Kidney (tissue), 14 donors: ENCODE measurements around the gene LHPP. TPM values are rescaled to one million over a fixed set of nuclear protein-coding genes. Genes with fewer than 3 reads are reported as not detected.

Source experiments
- DNase-seq, 5 donors: peaks; one replicate each; pipeline ENCODE4 v3.0.0-alpha.2; 2013 to 2020
- FAIRE-seq: peaks from 2 replicates; lab custom pipeline; 2012; peaks lifted over from hg19 to GRCh38; lab: Jason Lieb, UNC
- H3K27ac ChIP-seq, 2 donors: one replicate each; pipeline ENCODE4 v1.7.0; 2013; ENCODE audit warnings: low read depth in 2 of 2, low read length in 2 of 2, inconsistent platforms in 1 of 2
- H3K27me3 ChIP-seq: one replicate; pipeline ENCODE4 v1.7.1; 2013; ENCODE audit warnings: low read length, inconsistent platforms; ENCODE audit not compliant: control insufficient read depth, insufficient read depth
- H3K36me3 ChIP-seq, 3 donors: one replicate each; pipeline versions ENCODE4 v1.7.0 to v1.7.1; 2013; ENCODE audit warnings: low read length in 3 of 3, control low read depth in 1 of 3, inconsistent platforms in 1 of 3; ENCODE audit not compliant: insufficient read depth in 3 of 3, control insufficient read depth in 2 of 3
- H3K4me1 ChIP-seq, 3 donors: one replicate each; pipeline versions ENCODE4 v1.7.0 to v1.7.1; 2013; ENCODE audit warnings: low read length in 3 of 3, inconsistent platforms in 1 of 3, low read depth in 1 of 3; ENCODE audit not compliant: control insufficient read depth in 2 of 3, insufficient read depth in 2 of 3
- H3K4me3 ChIP-seq, 3 donors: one replicate each; pipeline versions ENCODE4 v1.7.0 to v1.8.1; 2013; ENCODE audit warnings: low read length in 3 of 3, control low read depth in 1 of 3, inconsistent platforms in 1 of 3
- H3K9ac ChIP-seq, 3 donors: one replicate each; pipeline versions ENCODE4 v1.7.0 to v1.7.1; 2013; ENCODE audit warnings: low read length in 3 of 3, control low read depth in 1 of 3, inconsistent platforms in 1 of 3
- H3K9me3 ChIP-seq, 3 donors: one replicate each; pipeline versions ENCODE4 v1.7.0 to v1.7.1; 2013; ENCODE audit warnings: low read length in 3 of 3, control low read depth in 1 of 3, inconsistent platforms in 1 of 3; ENCODE audit not compliant: control insufficient read depth in 2 of 3, insufficient read depth in 1 of 3
- intact Hi-C: fragments of 100-400 bp; cut with DNase I; formaldehyde crosslinking; loops from one replicate; pipeline ENCODE4 v1.11.1; 2022
- polyA plus RNA-seq: library from polyadenylated mRNA; stranded (reverse); fragments of 350-450 nt; fragmentation: Illumina TruSeq; extraction: RNeasy Lipid Tissue Mini Kit (QIAGEN cat#74804); gene quantifications from one replicate; pipeline ENCODE4 v1.2.3, GENCODE V29; 2014; ENCODE audit warnings: low read depth, low replicate concordance; ENCODE audit not compliant: insufficient read depth
- total RNA-seq: library from RNA; stranded (reverse); fragmentation: NEBNext Ultra II Directional; extraction: Animal tissue kit (Norgen Biotek cat#: 25700); gene quantifications from one replicate; pipeline ENCODE4 v1.2.1, GENCODE V29; 2021
- TF ChIP-seq, protein P1 (sequence below): IDR thresholded peaks from 3 replicates; pipeline ENCODE4 v1.5.1; 2012; ENCODE audit warnings: mild to moderate bottlenecking, moderate library complexity, borderline replicate concordance; ENCODE audit not compliant: insufficient read depth; ENCODE audit errors: extremely low read depth
- donor health status: control.
- donor health status: control.
- donor health status: control.
- donor health status: control.
- donor health status: control.
- donor health status: DM: yes; HTN: yes; CAD: no.
- donor health status: Normal renal cell carcinoma (clear cell type).

LHPP gene
- total and polyA plus RNA-seq, 2 donors from 2014 or later, result 16.6 to 52.5 TPM

- TF ChIP-seq, protein P1, sequence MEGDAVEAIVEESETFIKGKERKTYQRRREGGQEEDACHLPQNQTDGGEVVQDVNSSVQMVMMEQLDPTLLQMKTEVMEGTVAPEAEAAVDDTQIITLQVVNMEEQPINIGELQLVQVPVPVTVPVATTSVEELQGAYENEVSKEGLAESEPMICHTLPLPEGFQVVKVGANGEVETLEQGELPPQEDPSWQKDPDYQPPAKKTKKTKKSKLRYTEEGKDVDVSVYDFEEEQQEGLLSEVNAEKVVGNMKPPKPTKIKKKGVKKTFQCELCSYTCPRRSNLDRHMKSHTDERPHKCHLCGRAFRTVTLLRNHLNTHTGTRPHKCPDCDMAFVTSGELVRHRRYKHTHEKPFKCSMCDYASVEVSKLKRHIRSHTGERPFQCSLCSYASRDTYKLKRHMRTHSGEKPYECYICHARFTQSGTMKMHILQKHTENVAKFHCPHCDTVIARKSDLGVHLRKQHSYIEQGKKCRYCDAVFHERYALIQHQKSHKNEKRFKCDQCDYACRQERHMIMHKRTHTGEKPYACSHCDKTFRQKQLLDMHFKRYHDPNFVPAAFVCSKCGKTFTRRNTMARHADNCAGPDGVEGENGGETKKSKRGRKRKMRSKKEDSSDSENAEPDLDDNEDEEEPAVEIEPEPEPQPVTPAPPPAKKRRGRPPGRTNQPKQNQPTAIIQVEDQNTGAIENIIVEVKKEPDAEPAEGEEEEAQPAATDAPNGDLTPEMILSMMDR, result no peak
- Histone ChIP-seq H3K36me3 (no peaks in the 10 kb centered on the region), H3K27me3 (no peaks in the 10 kb centered on the region), H3K27ac (no peak overlapping the region), H3K9ac (no peak overlapping the region), H3K4me1 (peaks cover 0 to 3% (median 0%) of the 10 kb centered on the region in 3 donors), H3K9me3 (no peaks in the 10 kb centered on the region), H3K4me3 (no peak overlapping the region)
- FAIRE-seq, result no peak
- peak in 3 of 5 donors; percentile 51 to 62 (median 57) for DNase-seq
- intact Hi-C loops, result no loop called here
Measured at GRCh38 chr10:124470544-124471434, 9.2 kb downstream of the LHPP start.

GRCh38 chr10:124472071-124472470 lies 10.4 kb downstream of the LHPP start:
- H3K4me1 ChIP-seq, result peaks cover 0 to 3% (median 0%) of the 10 kb centered on the region in 3 donors
- H3K27ac ChIP-seq, result no peak overlapping the region
- H3K36me3 ChIP-seq, result no peaks in the 10 kb centered on the region
- H3K9ac ChIP-seq, result no peak overlapping the region
- H3K4me3 ChIP-seq, result no peak overlapping the region
- intact Hi-C loops, result no loop called here
- TF ChIP-seq, protein P1, result no peak
- FAIRE-seq (no peak), DNase-seq (no peak)
- H3K27me3 ChIP-seq, result no peaks in the 10 kb centered on the region
- no peaks in the 10 kb centered on the region for H3K9me3 ChIP-seq

DNA sequence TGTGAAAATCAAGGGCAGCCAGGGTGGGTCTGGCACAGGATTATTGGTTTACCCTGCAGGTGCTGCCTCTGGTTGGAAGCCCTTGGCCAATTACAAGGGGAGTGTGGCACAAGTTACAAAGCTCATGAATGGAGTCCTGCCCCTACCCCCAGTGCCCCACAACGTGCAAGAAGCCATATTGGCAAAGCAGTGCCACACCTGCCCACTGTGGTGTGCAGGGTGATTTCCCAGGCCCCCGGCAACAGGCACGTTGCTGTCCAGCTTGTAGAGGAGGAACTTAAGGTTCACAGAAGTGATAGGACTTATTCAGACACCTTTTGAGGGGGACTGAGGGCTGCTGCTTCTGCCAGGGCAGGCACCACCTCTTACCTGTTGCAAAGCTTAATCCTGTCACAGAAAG lies 11.4 kb downstream of the LHPP start:
- DNase-seq, result no peak
- H3K27ac ChIP-seq, result no peak overlapping the region
- peaks cover 0 to 7% (median 0%) of the 10 kb centered on the region in 3 donors for H3K4me1 ChIP-seq
- no peaks in the 10 kb centered on the region for H3K9me3 ChIP-seq
- intact Hi-C loops, result no loop called here
- no peak overlapping the region for H3K4me3 ChIP-seq
- TF ChIP-seq, protein P1, result no peak
- H3K27me3 ChIP-seq, result no peaks in the 10 kb centered on the region
- no peak for FAIRE-seq
- no peaks in the 10 kb centered on the region for H3K36me3 ChIP-seq
- no peak overlapping the region for H3K9ac ChIP-seq
